A673 (cell line): ENCODE measurements around the gene WDR20.

Experiments
- CTCF ChIP-seq: fragments of 300-800, 200-600 bp; sonication (generic); conservative IDR thresholded peaks from 2 replicates; pipeline ENCODE4 v1.5.1; 2017; ENCODE audit warnings: low read depth, mild to moderate bottlenecking, antibody characterized with exemption, low read length, moderate library complexity, mixed read lengths
- EZH2 ChIP-seq: fragments of 200-600 bp; sonication (generic); IDR thresholded peaks from 2 replicates; pipeline ENCODE4 v1.6.1; 2017; ENCODE audit warnings: borderline replicate concordance, low read depth, mild to moderate bottlenecking, mixed read lengths, antibody characterized with exemption, low read length; ENCODE audit not compliant: poor library complexity, severe bottlenecking

DNA sequence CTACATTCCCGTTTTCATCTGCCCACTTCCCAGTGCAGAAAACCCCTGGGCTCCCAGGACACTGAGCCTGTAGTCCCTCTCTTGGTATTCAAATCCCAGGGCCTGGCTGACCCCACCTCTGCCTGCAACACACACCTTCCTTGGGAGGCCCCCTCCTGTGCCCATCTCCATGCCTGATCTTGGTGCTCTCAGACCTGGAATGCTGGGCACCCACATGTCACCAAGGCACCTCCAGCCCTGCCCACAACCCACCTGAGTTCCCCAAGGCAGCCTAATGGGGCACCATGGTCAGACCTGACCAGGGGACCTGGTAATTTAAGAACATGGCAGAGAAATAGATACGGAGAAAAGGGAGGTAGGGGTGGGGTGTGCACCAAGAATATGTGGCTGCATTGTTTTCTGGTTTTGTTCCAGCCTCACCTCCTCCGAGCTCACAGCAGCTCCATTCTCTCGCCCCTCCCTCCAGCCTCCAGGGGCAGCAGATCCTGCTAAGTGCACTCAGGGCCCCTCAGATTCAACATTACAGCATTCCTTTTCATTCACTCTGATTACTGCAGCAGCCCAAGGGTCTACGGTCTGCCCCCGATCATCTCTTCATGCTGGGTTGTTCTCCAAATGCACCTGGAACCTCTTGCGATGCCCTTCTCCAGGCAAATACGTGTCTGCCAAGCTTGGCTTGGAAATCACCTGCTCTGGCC lies 43.7 kb upstream of the WDR20 start:
- TF ChIP-seq CTCF (no peak), EZH2 (no peak)
